CD4-positive, alpha-beta T cell treated with Interleukin-6 at 100 ng/mL for 8 hours (primary cell): ENCODE results near the gene SCARF1.

Source experiments
- DNase-seq: peaks from one replicate; pipeline ENCODE4 v3.0.0-alpha.2; 2020; ENCODE audit warnings: mixed read lengths, low spot score

Gene SCARF1

GRCh38 chr17:1598399-1599095 is 47.0 kb downstream of the SCARF1 start:
- no peak for DNase-seq

- no peak for DNase-seq
Observed at GRCh38 chr17:1597861-1598342, 47.6 kb downstream of the SCARF1 start.

- DNase-seq: no peak
Observed at GRCh38 chr17:1593630-1593931, 52.0 kb downstream of the SCARF1 start.

- no peak for DNase-seq
Observed at GRCh38 chr17:1592751-1593629, 52.5 kb downstream of the SCARF1 start.

GRCh38 chr17:1591474-1592090 is 54.0 kb downstream of the SCARF1 start:
- no peak for DNase-seq

GRCh38 chr17:1590747-1591473 is 54.6 kb downstream of the SCARF1 start:
- DNase-seq: no peak

GRCh38 chr17:1590029-1590746 is 55.3 kb downstream of the SCARF1 start:
- no peak for DNase-seq

- DNase-seq: no peak
Observed at GRCh38 chr17:1588821-1589585, 56.5 kb downstream of the SCARF1 start.

GRCh38 chr17:1584167-1584566 is 61.4 kb downstream of the SCARF1 start:
- DNase-seq: no peak
